HG02623 (cell line): ENCODE results near the gene TTC9B.
"Not testable (repeated sequence)": the region's sequence is repeated elsewhere in the genome, so short reads cannot be mapped to it uniquely, and the experiment has no call there.

Source experiments
- ATAC-seq: cut with Tn5 transposase; IDR thresholded peaks from one replicate; pipeline ENCODE4 v1.9.1; 2021; ENCODE audit warnings: moderate library complexity; ENCODE audit not compliant: unreplicated experiment

The TTC9B gene

DNA sequence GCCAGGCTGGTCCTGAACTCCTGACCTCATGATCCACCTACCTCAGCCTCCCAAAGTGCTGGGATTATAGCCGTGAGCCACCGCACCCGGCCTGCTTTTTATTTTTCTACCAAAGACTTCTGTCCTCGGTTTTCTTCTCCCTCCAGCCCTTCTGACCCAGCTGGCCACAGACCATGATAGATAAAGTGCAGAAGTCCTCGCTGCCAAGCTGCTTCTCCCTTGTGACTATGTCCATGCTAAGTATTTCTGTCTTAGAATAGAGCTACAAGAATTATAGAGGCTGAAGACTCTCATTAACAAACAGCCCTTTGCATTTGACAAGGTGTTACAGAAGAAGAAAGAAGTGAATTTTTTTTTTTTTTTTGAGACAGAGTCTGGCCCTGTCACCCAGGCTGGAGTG, 42.4 kb downstream of the TTC9B start:
- no peak for ATAC-seq

DNA sequence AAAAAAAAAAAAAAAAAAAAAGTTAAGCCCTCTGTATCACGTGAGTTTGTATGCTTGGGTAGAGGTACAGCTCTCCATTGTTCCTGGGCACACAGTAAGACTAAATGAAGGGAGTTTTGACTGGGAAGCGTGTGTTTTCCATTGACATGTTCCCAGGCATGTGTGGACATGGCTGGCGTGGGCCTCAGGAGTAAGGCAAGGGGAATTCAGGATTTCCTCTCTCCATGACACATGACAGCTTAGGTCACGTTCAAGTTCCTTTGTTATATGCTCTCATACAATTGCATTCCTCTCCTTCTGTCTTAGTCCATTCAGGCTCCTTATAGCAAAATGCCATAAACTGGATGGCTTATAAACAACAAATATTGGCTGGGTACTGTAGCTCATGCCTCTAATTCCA, 44.1 kb downstream of the TTC9B start:
- ATAC-seq = no peak

DNA sequence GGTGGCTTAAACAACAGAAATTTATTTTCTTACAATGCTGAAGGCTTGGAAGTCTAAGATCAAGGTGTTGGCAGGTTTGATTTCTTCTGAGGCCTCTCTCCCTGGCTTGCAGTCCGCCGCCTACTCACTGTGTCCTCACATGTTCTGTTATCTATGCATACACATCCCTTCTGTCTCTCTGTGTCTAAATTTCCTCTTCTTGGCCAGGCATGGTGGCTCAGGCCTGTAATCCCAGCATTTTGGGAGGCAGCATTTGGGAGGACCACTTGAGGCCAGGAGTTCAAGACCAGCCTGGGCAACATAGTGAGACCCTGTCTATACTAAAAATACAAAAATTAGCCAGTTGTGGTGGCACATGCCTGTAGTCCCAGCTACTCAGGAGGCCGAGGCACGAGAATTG, 46.9 kb downstream of the TTC9B start:
- not testable (repeated sequence) for ATAC-seq

DNA sequence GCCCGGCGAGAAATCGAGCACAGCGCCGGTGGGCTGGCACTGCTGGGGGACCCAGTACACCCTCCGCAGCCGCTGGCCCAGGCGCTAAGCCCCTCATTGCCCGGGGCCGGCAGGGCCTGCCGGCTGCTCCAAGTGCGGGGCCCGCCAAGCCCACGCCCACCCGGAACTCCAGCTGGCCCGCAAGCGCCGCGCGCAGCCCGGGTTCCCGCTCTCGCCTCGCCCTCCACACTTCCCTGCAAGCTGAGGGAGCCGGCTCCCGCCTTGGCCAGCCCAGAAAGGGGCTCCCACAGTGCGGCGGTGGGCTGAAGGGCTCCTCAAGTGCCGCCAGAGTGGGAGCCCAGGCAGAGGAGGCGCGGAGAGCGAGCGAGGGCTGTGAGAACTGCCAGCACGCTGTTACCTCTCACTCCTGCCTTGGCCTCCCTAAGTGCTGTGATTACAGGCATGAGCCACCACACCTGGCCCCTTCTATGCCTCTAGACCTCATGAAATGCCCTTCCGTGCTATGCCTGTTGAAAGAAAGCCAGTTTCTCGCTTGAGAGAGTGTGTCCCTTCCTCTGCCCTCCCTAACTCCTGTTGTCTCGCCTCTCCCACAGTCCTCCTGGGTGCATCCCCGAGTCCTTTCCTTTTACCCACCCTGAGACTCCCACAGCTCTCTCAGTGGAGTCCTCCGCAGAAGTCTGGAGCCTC, 47.7 kb downstream of the TTC9B start:
- not testable (repeated sequence) for ATAC-seq

DNA sequence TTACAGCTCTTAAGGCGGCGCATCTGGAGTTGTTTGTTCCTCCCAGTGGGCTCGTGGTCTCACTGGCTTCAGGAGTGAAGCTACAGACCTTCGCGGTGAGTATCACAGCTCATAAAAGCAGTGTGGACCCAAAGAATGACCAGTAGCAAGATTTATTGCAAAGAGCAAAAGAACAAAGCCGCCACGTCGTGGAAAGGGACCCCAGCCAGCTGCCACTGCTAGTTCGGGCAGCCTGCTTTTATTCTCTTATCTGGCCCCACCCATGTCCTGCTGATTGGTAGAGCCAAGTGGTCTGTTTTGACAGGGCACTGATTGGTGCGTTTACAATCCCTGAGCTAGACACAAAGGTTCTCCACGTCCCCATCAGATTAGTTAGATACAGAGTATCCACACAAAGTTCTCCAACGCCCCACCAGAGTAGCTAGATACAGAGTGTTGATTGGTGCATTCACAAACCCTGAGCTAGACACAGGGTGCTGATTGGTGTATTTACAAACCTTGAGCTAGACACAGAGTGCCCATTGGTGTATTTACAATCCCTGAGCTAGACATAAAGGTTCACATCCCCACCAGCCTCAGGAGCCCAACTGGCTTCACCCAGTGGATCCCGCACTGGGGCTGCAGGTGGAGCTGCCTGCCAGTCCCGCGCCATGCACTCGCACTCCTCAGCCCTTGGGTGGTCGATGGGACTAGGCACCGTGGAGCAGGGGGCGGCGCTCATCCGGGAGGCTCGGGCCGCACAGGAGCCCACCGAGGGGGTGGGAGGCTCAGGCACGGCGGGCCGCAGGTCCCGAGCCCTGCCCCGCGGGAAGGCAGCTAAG, 48.5 kb downstream of the TTC9B start:
- ATAC-seq = not testable (repeated sequence)
